ENCODE data around the gene SUPT4H1. TPM values are rescaled to one million over a fixed set of nuclear protein-coding genes. Genes with fewer than 3 reads are reported as not detected.

The SUPT4H1 gene
- total and polyA plus RNA-seq, 9 of the 15 experiments (the other 6 are each of a cell fraction or from before 2014, with no cell fraction given) = 62.1 to 320 (median 117) TPM

DNA sequence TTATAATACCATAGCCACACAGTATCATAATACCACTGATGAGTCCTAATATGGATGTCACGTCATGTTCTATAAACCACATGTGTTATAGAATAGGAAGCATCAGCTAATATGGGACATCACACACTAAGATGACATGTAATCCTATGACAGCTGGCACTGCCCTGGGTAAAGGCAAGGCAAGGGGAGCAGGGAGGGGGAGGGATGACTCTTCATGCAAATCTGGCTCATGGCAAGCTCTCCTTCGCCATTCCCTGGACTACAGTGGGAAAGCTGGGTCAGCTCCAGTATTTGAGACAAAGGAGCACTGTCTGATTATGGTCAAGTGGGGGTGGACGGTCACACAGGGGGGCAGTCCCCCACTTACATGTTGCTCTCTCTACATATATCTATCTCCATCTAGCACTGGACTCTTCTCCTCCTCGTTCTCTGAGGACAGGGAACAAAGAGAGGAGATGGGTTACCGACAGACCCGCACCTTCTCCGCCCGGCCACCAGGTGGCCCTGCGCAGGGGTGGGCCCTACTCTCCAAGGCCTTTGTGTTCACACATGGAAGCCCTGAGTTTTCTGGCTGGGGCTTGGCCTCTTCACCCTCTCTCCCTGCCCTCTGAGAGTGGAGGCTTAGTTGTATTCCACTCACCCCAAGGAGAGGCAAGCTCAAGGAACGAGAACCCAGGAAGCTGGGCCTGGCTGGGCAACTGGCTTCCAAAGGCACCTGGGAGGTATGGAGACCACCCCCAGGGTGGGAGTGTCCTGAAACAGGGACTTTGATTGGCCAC is 47.8 kb downstream of the SUPT4H1 start (continued):
- TF ChIP-seq, protein P1, sequence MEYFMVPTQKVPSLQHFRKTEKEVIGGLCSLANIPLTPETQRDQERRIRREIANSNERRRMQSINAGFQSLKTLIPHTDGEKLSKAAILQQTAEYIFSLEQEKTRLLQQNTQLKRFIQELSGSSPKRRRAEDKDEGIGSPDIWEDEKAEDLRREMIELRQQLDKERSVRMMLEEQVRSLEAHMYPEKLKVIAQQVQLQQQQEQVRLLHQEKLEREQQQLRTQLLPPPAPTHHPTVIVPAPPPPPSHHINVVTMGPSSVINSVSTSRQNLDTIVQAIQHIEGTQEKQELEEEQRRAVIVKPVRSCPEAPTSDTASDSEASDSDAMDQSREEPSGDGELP (CRISPR knock-in tag; IDR thresholded peaks at IDR 0.05; ENCODE audit: borderline replicate concordance) = peak; percentile 66
- TF ChIP-seq, protein P2, sequence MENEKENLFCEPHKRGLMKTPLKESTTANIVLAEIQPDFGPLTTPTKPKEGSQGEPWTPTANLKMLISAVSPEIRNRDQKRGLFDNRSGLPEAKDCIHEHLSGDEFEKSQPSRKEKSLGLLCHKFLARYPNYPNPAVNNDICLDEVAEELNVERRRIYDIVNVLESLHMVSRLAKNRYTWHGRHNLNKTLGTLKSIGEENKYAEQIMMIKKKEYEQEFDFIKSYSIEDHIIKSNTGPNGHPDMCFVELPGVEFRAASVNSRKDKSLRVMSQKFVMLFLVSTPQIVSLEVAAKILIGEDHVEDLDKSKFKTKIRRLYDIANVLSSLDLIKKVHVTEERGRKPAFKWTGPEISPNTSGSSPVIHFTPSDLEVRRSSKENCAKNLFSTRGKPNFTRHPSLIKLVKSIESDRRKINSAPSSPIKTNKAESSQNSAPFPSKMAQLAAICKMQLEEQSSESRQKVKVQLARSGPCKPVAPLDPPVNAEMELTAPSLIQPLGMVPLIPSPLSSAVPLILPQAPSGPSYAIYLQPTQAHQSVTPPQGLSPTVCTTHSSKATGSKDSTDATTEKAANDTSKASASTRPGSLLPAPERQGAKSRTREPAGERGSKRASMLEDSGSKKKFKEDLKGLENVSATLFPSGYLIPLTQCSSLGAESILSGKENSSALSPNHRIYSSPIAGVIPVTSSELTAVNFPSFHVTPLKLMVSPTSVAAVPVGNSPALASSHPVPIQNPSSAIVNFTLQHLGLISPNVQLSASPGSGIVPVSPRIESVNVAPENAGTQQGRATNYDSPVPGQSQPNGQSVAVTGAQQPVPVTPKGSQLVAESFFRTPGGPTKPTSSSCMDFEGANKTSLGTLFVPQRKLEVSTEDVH (IDR thresholded peaks at IDR 0.05; ENCODE audit: low read depth, partially characterized antibody) = no peak
- TF ChIP-seq ZNF197 (CRISPR knock-in tag; IDR thresholded peaks at IDR 0.05; ENCODE audit: low read depth) (no peak), NCOR1 (IDR thresholded peaks at IDR 0.05) (no peak), NELFE (IDR thresholded peaks at IDR 0.05; ENCODE audit: insufficient read depth, insufficient read length) (no peak), NFATC3 (IDR thresholded peaks at IDR 0.05) (no peak), ZKSCAN8 (CRISPR knock-in tag; IDR thresholded peaks at IDR 0.05) (no peak)
